ENCODE data around the gene PPP1R15A.
"Not testable (repeated sequence)": the region's sequence is repeated elsewhere in the genome, so short reads cannot be mapped to it uniquely, and the experiment has no call there.

Gene PPP1R15A

DNA sequence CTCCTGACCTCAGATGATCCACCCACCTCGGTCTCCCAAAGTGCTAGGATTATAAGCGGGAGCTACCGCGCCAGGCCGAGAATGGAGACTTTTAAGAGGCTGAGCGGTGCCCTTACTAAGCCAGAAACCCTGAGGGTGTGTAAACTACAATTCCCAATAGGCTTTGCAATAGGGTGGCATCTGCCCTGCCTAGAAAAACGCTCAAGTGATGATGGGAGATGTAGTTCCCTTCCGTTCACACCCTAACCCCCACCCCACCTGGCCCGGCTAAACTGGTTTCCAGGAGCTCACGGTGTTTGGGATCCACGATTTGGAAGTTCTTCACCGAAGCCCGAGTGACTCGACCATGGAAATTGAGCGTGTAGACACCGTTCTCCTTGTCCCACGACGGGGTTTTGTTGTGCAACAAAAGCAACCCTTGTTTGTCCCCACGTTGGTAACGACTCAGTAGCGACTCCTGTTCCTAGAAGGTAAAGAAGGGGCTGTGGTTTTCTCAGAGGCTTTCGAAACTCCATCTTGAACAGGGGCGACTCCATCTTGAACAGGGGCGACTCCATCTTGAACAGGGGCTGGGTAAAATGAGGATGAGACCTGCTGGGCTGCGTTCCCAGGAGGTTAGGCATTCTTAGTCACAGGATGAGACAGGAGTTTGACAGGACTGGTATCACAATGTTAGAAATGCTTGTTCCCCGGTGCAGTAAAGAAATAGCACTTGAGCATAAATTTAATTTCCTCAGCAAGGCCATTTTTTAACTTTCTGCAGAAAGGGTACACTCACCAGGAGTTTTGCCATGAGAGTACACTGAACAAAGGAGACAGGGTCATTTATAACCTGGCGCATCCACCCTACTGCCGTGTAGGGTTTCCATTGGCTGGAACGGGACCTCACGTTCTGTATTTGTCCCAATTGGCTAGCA is 9.8 kb downstream of the PPP1R15A start:
- no peak for DNase-seq (ENCODE audit: low spot score)

DNA sequence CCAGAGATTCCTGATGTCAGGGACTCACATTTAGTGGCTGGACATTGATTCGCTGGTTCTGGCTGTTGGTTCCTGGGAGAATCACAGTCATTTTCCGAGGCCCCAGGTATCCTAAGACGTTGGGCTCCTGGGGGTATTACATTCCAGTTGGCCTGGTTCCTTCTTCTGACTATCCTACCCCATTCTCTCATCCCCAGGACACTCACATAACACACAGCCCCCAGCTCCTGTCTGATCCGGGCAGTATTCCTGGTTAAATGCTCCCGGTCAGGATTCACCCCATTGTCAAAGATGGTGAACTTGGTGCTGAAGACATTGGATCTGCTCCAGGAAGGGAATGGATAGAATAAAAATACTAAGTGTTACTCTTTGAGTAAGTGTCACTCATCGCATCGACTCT is 11.5 kb downstream of the PPP1R15A start:
- no peak for DNase-seq (ENCODE audit: low spot score)

GRCh38 chr19:48887861-48888612 is 15.8 kb downstream of the PPP1R15A start:
- no peak for DNase-seq (ENCODE audit: low spot score)

DNA sequence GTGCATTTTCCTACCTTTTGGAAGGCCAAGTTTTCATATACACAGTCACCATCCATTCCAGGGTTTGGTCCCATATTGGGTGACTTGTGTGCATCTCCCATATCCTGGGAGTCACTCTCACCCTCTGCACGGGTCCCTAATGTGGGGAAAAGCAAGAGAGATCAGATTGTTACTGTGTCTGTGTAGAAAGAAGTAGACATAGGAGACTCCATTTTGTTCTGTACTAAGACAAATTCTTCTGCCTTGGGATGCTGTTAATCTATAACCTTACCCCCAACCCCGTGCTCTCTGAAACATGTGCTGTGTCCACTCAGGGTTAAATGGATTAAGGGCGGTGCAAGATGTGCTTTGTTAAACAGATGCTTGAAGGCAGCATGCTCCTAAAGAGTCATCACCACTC is 17.3 kb downstream of the PPP1R15A start:
- DNase-seq (ENCODE audit: low spot score): not testable (repeated sequence)

DNA sequence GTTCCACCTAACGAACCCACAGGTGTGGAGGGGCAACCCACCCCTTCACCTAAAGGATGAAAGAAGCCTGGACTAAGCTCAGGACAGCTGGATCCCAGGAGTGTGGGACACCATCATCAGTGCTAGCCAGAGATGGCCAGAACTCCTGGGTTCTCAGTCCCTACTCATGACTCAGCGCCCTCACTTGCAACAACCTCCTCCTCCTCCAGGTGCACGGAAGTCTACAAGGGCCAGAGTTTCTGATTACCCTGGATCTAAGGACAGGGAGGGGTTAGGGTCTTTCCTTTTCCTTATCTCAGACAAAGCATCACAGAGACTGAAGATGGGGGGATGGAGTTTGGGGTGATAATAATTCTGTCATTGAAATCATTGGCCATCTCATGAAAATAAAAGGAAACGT is 18.3 kb downstream of the PPP1R15A start:
- DNase-seq (ENCODE audit: low spot score): no peak

- DNase-seq (ENCODE audit: low spot score): no peak
Observed at GRCh38 chr19:48895226-48895625, 23.0 kb downstream of the PPP1R15A start.

GRCh38 chr19:48896191-48896720 is 24.0 kb downstream of the PPP1R15A start:
- no peak for DNase-seq (ENCODE audit: low spot score)

DNA sequence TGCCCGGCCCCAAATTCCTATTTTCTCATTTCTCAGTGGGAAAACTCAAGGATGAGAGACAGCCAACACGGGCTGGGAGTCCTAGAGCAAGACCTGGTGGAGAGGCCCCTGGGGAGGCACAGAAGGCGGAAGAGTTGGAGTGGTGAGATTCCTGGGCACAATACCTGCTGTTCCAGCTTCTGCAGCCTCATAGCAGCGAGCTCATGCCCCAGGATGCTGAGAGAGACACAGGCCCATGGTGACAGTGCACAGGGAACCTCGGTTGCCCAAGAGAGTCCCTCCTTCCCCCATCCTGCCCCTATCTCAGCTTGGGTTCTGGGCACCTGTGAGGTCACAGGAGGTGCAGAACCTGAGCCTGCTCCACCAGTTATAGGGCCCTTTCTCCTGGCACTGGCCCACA is 25.0 kb downstream of the PPP1R15A start:
- DNase-seq (ENCODE audit: low spot score): no peak

DNA sequence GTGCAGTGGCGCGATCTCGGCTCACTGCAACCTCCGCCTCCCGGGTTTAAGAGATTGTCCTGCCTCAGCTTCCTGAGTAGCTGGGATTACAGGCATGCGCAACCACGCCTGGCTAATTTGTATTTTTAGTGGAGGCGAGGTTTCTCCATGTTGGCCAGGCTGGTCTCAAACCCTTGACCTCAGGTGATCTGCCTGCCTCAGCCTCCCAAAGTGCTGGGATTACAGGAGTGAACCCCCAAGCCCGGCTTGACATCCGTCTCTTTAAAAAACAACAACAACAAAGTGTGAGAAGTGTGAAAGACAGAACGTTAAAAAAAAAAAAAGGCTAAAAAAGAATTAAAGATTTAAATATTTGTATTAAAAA is 27.1 kb downstream of the PPP1R15A start:
- not testable (repeated sequence) for DNase-seq (ENCODE audit: low spot score)

- DNase-seq (ENCODE audit: low spot score): peak; percentile 96
Observed at GRCh38 chr19:48899781-48900476, 27.7 kb downstream of the PPP1R15A start, which contains the start of gene NUCB1. NUCB1 (plus strand) TSS chr19:48900312; CDS start chr19:48900797, 485 bp downstream.

DNA sequence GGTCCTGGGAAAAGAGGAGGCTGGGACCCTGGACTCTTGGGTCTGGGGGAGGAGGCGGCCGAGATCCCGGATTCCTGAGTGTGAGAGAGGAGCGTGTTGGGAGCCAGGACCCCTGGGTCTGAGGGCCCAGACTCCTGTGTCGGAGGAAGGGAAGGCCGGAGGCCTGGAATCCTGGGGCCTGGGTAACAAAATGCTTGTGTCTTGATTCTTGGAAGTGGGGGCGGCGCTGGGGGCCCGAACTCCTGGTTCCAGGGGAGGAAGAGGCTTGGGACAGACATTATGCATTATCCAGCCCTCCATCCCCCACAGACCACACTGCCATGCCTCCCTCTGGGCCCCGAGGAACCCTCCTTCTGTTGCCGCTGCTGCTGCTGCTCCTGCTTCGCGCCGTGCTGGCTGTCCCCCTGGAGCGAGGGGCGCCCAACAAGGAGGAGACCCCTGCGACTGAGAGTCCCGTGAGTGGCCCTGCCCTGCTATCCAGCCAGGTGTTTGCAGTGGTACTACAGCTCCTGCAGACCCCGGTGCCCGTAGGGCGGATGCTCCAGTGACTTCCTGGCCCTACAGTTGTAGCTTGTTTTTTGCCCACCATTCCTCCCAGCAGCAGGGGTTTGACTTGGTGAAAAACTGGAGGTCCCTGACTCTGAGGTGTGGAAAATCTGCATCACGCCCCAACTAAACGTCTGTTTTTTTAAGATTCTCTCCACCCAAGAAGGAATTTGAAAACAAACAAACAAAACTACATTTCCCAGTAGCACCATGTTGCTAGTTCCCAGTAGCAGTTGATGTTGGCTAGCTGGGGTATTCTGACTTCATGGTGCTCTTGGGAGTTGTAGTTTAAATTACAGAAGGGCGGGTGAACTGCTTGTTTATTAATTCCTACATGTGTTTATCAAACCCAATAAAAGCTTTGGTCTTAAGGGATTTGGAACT is 28.5 kb downstream of the PPP1R15A start:
- DNase-seq (ENCODE audit: low spot score): no peak

GRCh38 chr19:48902291-48902690 is 30.1 kb downstream of the PPP1R15A start:
- not testable (repeated sequence) for DNase-seq (ENCODE audit: low spot score)

GRCh38 chr19:48903788-48904187 is 31.6 kb downstream of the PPP1R15A start:
- not testable (repeated sequence) for DNase-seq (ENCODE audit: low spot score)

GRCh38 chr19:48905664-48906063 is 33.4 kb downstream of the PPP1R15A start:
- no peak for DNase-seq (ENCODE audit: low spot score)

DNA sequence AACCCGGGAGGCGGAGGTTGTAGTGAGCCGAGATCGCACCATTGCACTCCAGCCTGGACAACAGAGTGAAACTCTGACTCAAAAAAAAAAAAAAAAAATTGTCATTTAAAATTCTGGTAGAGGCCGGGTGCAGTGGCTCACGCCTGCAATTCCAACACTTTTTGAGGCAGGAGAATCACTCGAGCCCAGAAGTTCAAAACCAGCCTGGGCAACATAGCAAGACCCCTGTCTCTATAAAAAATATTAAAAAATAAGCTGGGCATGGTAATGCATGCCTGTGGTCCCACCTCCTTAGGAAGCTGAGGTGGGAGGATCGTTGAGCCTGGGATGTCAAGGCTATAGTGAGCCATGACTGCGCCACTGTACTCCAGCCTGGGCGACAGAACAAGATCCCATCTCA is 34.1 kb downstream of the PPP1R15A start:
- no peak for DNase-seq (ENCODE audit: low spot score)

DNA sequence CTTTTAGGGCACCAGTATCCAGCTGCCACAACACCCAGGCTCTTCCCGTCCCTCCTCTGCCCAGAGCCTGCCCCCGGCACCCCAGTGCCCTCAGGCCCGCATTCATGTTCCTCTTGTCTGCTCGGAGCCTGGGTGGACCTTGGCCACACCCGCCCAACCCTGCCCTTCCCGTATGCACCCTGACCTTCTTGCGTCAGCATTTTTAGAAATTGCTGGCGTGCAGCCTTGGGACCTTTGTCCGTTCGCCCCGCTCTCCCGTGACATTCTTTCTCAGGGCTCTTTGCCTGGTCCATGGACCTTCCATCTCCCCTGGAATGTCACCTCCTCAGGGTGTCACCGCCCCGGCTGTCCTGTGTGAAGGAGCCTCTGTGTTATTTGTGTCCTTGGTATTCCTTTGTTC is 35.5 kb downstream of the PPP1R15A start:
- DNase-seq (ENCODE audit: low spot score): no peak

DNA sequence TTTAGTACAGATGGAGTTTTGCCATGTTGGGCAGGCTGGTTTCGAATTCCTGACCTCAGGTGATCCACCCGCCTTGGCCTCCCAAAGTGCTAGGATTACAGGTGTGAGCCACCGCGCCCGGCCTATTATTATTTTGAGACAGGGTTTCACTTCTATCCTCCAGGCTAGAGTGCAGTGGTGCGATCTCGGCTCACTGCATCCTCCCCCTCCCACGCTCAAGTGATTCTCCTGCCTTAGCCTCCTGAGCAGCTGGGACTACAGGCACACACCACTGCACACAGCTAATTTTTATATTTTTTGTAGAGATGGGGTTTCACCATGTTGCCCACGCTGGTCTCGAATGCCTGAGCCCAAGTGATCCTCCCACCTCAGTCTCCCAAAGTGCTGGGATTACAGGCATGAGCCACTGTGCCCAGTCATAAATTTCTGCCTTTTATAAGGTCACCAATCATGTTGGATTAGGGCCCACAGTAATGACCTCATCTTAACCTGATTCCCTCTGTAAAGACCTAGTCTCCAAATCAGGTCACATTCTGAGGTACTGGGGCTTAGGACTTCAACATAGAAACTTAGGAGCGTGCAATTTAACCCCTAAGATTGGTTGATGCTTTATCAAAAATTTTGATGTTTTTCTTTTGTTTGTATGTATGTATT is 37.3 kb downstream of the PPP1R15A start:
- DNase-seq (ENCODE audit: low spot score): not testable (repeated sequence)

GRCh38 chr19:48910803-48911202 is 38.6 kb downstream of the PPP1R15A start:
- no peak for DNase-seq (ENCODE audit: low spot score)

- DNase-seq (ENCODE audit: low spot score): no peak
Observed at GRCh38 chr19:48913114-48913889, 41.1 kb downstream of the PPP1R15A start.

- DNase-seq (ENCODE audit: low spot score): no peak
Observed at GRCh38 chr19:48914181-48914580, 42.0 kb downstream of the PPP1R15A start.

Measured in LoVo (cell line).